HG02884 (cell line): ENCODE data around the gene FBXO47.

Experiments
- ATAC-seq: cut with Tn5 transposase; IDR thresholded peaks from one replicate; pipeline ENCODE4 v1.9.1; 2021; ENCODE audit warnings: mild to moderate bottlenecking, moderate library complexity; ENCODE audit not compliant: unreplicated experiment

The FBXO47 gene

GRCh38 chr17:38967290-38967738 is at the start of gene FBXO47:
FBXO47 (minus strand) TSS chr17:38967403; CDS start chr17:38963025, 4,378 bp downstream.
- no peak for ATAC-seq

GRCh38 chr17:39016193-39017153 is 49.3 kb upstream of the FBXO47 start:
- no peak for ATAC-seq

GRCh38 chr17:39015546-39015935 is 48.3 kb upstream of the FBXO47 start:
- no peak for ATAC-seq

GRCh38 chr17:39014795-39015545 is 47.8 kb upstream of the FBXO47 start:
- no peak for ATAC-seq

GRCh38 chr17:39014044-39014794 is 47.0 kb upstream of the FBXO47 start:
- no peak for ATAC-seq

GRCh38 chr17:39012725-39013124 is 45.5 kb upstream of the FBXO47 start:
- ATAC-seq = no peak

- ATAC-seq = no peak
Measured at GRCh38 chr17:39011907-39012468, 44.8 kb upstream of the FBXO47 start.

- no peak for ATAC-seq
Measured at GRCh38 chr17:39009581-39010001, 42.4 kb upstream of the FBXO47 start.

GRCh38 chr17:39008633-39009032 is 41.4 kb upstream of the FBXO47 start:
- ATAC-seq = no peak

- no peak for ATAC-seq
Measured at GRCh38 chr17:39002991-39003715, 36.0 kb upstream of the FBXO47 start.

GRCh38 chr17:39001703-39002637 is 34.8 kb upstream of the FBXO47 start:
- no peak for ATAC-seq

GRCh38 chr17:39000021-39000601 is 32.9 kb upstream of the FBXO47 start:
- no peak for ATAC-seq

- no peak for ATAC-seq
Measured at GRCh38 chr17:38996660-38997337, 29.6 kb upstream of the FBXO47 start.

GRCh38 chr17:38994026-38994425 is 26.8 kb upstream of the FBXO47 start:
- ATAC-seq = no peak

- no peak for ATAC-seq
Measured at GRCh38 chr17:38984666-38985065, 17.5 kb upstream of the FBXO47 start.

GRCh38 chr17:38982858-38983746 is 15.9 kb upstream of the FBXO47 start:
- ATAC-seq = no peak

GRCh38 chr17:38981636-38982035 is 14.4 kb upstream of the FBXO47 start:
- ATAC-seq = no peak
